ENCODE measurements around the gene HCAR1.
A peak's percentile ranks its signal among the peaks of the same experiment; 100 is the strongest.

The HCAR1 gene

GRCh38 chr12:122730215-122731014, at the start of gene HCAR1:
HCAR1 (minus strand) TSS chr12:122730844; CDS start chr12:122730339, 505 bp downstream.
- DNase-seq: no peak

- no peak for DNase-seq
These were observed 26.9 kb upstream of the HCAR1 start for GRCh38 chr12:122757568-122757967.

- DNase-seq: no peak
These were observed 24.1 kb upstream of the HCAR1 start for GRCh38 chr12:122754790-122755189.

- DNase-seq: no peak
These were observed 22.6 kb upstream of the HCAR1 start for GRCh38 chr12:122753319-122753650.

GRCh38 chr12:122752464-122753318, 22.0 kb upstream of the HCAR1 start, which contains the start of gene DENR:
DENR (plus strand) TSS chr12:122752824; CDS start chr12:122753702, 878 bp downstream.
- DNase-seq: peak; percentile 99

GRCh38 chr12:122750781-122751515, 20.3 kb upstream of the HCAR1 start:
- peak; percentile 12 for DNase-seq

GRCh38 chr12:122749569-122750332, 19.1 kb upstream of the HCAR1 start:
- DNase-seq: peak; percentile 62

- no peak for DNase-seq
These were observed 16.8 kb upstream of the HCAR1 start for GRCh38 chr12:122747224-122748135.

- DNase-seq: no peak
These were observed 13.4 kb upstream of the HCAR1 start for GRCh38 chr12:122743895-122744525.

GRCh38 chr12:122740351-122740750, 9.7 kb upstream of the HCAR1 start:
- DNase-seq: no peak

- DNase-seq: no peak
These were observed 7.9 kb upstream of the HCAR1 start for GRCh38 chr12:122738571-122738970.

GRCh38 chr12:122732611-122733010, 2.0 kb upstream of the HCAR1 start:
- DNase-seq: no peak

GRCh38 chr12:122732170-122732569, 1.5 kb upstream of the HCAR1 start:
- DNase-seq: no peak

- DNase-seq: no peak
These were observed 945 bp downstream of the HCAR1 start for GRCh38 chr12:122729583-122730214.

GRCh38 chr12:122726080-122726558, 4.5 kb downstream of the HCAR1 start:
- DNase-seq: no peak

- DNase-seq: no peak
These were observed 5.1 kb downstream of the HCAR1 start for GRCh38 chr12:122725452-122726079.

- DNase-seq: no peak
These were observed 5.9 kb downstream of the HCAR1 start for GRCh38 chr12:122724641-122725243.

GRCh38 chr12:122722387-122722786, 8.3 kb downstream of the HCAR1 start:
- DNase-seq: no peak

- DNase-seq: no peak
These were observed 9.5 kb downstream of the HCAR1 start for GRCh38 chr12:122721057-122721545.

Measured in NCI-H82 (cell line).